Raji (cell line): ENCODE results near the gene TMEM87B.

ENCODE experiments used
- POLR2A ChIP-seq: IDR thresholded peaks from 2 replicates; pipeline ENCODE4 v1.6.1; 2011; ENCODE audit warnings: low read depth, low read length, control low read depth; ENCODE audit not compliant: insufficient read depth

TMEM87B gene

DNA sequence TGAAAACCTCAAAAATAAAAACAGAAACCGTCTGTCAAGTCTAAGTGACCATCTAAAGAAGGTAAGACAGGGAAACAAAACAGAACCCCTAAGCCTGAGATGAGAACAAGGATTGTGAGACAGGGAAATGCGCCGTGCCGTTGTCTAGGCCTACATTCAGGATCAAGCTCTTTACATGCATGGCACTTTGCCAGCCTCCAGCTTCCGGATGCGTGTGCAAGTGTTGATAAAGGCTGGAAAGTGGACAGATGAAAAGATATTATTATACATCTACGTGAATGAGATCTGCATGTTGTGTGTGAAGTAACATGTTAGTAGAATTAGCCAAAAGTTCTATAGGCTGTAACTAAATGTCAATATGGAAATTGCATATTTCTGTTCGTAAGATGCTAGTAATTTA, 28.6 kb upstream of the TMEM87B start:
- TF ChIP-seq POLR2A: no peak

DNA sequence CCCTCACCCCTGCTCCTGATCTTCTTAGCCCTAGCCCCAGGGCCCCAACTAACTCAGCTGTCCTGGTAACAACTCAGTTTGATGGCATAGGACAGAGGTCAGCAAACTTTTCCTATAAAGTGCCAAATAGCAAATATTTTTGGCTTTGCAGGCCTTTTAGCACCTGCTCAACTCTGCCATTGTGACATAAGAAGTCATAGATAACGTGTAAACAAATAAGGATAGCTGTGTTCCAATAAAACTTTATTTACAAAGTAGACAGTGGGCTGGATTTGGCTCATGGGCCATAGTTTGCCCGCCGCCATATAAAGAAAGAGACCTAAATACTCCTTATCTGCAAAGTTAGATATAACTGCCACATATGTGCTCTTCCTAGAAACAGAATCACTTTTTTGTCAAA, 27.3 kb upstream of the TMEM87B start:
- TF ChIP-seq POLR2A: no peak

GRCh38 chr2:112029164-112029563, 25.9 kb upstream of the TMEM87B start:
- TF ChIP-seq POLR2A: no peak

DNA sequence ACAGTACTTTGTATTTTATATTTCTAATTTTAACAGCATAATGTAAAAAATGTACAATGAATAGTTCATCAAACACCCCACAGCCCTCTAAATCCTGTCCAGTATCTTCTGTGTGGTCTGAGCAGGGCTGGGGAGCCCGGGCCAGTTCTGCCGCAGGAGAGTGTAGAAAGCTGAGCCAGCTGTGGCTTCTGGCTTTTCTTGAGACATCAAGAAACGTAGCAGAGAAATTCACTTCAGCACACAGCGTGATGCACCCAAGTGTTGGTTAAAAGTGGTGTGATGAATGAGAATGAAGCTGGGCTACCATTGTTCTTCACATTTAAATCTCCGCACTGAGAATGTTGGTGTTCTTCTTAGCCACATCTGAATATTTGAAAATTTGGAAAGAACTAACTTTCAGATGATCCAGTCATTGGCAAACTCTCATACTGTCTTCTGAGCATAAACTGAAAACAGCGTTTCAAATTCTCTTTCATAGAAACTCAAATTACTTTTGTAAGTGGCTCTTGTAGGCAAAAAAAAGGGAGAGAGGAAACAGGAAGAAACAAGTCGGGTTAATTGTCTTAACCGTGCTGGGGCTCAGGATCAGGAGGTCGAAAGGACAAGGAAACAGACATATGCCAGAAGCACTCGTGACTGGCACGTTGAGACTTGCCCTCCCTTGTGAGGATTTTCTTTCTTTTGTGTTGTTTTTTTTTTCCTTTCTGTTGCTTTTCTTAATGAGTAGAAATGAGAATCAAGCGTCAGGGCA, 23.4 kb upstream of the TMEM87B start:
- TF ChIP-seq POLR2A: no peak

- TF ChIP-seq POLR2A: no peak
Observed at GRCh38 chr2:112032224-112032586, 22.9 kb upstream of the TMEM87B start.

- no peak for TF ChIP-seq POLR2A
Observed at GRCh38 chr2:112032689-112033465, 22.2 kb upstream of the TMEM87B start.

DNA sequence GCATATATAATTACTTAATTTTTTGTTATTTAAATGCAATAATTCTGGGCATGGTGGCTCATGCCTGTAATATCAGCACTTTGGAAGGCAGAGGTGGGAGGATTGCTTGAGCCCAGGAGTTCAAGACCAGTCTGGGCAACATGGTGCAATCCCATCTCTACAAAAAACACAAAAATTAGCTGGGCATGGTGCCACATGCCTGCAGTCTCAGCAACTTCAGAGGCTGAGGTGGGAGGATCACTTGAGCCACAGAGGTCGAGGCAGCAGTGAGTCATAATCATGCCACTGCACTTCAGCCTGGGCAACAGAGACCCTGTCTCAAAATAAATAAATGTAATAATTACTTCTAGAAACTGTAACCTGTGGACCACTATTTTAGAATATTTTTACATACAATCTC, 21.5 kb upstream of the TMEM87B start:
- TF ChIP-seq POLR2A: no peak

- no peak for TF ChIP-seq POLR2A
Observed at GRCh38 chr2:112034924-112035323, 20.1 kb upstream of the TMEM87B start.

- TF ChIP-seq POLR2A: no peak
Observed at GRCh38 chr2:112035786-112036185, 19.3 kb upstream of the TMEM87B start.

DNA sequence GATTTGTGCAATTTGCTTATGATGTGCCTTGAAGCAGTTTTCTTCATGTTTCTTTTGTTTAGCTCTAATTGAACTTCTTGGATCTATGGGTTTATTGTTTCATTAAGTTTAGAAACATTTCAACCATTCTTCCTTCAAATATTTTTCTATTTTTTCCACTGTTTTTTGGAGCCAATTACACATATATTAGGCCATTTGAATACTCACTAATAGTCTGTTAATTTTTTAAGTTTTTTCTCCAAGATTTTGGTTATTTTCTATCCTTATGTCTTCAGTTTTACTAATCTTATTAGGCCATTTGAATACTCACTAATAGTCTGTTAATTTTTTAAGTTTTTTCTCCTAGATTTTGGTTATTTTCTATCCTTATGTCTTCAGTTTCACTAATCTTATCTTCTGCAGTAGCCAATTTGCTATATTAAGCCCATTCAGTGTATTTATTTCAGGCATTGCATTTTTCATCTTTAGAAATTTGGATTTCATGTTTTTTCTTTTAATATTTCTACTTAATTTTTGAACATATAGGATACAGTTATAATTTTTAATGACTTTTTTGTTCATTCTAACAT, 9.5 kb upstream of the TMEM87B start:
- TF ChIP-seq POLR2A: no peak

GRCh38 chr2:112046231-112046630, 8.8 kb upstream of the TMEM87B start:
- TF ChIP-seq POLR2A: no peak

DNA sequence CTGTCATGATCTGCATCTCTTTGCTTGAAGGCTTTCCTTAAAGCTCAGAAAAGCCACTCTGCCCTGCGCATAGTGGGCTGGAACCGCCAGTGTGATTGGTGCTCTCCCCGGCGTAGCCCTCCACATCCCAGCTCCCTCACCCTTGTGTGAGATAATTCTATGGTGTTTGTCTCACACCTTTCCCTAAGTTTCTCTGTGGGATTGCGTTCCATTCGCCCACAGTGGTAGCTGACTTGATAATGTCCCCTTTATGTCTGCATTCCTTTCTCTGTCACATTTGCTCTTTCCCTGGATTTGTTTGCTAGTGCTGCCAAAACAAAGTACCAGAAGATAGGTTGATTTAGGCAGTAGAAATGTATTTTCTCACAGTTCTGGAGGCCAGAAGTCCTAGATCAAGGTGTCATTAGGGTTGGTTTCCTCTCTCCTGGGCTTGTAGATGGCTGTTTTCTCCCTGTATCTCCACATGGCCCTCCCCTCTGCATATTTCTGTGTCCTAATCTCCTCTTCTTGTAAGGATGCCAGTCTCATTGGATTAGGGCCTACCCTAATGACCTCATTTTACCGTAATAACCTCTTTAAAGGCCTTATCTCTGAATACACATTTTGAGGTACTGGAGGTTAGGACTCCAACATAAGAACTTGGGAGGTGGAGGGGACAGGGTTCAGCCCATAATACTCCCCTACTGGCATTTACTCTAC, 7.4 kb upstream of the TMEM87B start:
- no peak for TF ChIP-seq POLR2A

DNA sequence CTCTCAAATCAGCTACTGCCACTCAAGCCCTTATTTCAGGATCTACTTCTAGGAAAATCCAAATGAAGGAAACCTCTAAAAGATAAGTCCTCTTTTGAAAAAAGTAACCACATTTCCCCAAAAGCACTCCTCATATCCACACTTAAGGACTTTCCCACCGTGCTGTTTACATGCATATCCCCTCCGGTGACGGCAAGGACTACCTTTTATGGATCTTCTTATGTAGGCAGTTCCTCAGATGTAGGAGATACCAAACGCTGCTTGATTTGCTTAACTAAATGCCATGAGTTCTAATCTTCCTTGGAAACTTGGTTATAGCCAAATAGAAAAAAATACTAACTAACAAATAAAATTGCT, 6.9 kb upstream of the TMEM87B start:
- TF ChIP-seq POLR2A: no peak

DNA sequence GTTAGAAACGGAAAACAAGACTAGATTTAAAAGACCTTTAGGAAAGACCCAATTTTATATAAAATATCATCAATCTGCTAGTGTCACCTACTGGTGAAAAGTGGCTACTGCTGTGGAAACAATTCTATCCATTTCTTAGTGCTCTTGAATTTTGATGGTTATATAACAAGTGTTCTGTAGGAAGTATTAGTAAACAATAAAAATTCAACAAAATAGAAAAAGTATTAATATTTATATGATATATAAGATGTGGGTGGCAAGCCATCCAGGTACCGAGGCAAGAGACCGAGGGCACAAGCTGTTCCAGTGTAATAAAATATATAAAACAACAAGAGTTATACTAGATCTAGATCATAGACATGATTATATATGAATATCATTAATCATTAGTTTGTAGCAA, 6.2 kb upstream of the TMEM87B start:
- TF ChIP-seq POLR2A: no peak

DNA sequence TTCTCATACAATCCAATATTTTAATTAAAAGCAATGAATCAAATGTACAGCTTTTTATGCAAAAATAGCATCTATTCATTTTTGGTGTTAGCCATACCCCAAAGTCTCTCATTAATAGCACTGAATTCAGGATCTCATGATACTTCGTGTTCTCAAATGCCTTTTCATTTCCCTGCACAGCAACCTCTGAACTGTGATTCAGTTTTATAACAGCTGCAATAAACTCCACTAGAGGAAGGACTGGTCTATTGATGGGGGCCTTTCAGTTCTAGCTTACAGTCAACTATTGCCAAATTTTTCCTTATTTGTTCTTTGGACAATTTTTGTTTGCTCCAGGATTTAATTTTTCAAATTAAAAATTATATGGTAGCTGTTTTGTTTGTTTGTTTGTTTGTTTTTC, 4.8 kb upstream of the TMEM87B start:
- no peak for TF ChIP-seq POLR2A
